Activated gamma-delta T cell treated with anti-CD3 and anti-CD28 coated beads, Interleukin-2, amount 50 U/mL, for 16 hours (primary cell): Measurements from ENCODE around the gene CIB4.
"Not testable (repeated sequence)": the region's sequence is repeated elsewhere in the genome, so short reads cannot be mapped to it uniquely, and the experiment has no call there.

Source experiments
- DNase-seq: peaks from one replicate; pipeline ENCODE4 v3.0.0-alpha.2; 2020; ENCODE audit warnings: low read depth

Gene CIB4

DNA sequence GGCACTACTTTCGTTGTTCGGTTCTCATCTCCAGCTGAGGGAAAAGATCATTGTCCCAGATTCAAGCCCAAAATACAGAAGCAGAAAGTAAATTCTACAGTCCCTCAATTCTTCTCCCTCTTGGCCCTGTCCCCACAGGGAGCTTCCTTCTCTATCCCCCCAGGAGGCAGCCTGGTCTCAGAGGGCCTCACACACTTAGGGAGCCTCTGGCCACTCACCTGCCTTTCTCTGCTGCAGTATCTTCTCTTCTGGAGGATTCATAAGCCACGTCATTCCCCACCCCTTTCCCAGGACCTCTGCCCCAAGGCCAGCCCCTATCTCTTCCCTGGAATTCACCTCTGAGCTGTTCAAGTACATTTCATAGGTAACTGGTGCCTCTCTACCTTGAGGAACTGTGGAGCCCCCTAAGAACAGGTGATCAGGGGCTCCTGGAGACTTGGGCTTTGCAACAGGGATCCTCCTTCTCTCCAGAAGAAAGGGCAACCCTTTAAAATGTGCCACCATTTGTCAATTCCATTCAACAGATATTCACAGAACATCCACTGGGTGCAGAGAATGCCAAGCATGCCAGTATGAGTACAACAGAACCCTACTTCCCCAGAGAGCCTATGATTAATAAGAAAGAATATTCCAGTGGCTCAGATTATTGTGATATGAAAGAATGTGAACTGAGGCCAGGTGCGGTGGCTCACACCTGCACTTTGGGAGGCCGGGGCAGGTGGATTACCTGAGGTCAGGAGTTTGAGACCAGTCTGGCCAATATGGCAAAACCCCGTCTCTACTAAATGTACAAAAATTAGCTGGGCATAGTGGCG lies 72.9 kb downstream of the CIB4 start:
- no peak for DNase-seq

DNA sequence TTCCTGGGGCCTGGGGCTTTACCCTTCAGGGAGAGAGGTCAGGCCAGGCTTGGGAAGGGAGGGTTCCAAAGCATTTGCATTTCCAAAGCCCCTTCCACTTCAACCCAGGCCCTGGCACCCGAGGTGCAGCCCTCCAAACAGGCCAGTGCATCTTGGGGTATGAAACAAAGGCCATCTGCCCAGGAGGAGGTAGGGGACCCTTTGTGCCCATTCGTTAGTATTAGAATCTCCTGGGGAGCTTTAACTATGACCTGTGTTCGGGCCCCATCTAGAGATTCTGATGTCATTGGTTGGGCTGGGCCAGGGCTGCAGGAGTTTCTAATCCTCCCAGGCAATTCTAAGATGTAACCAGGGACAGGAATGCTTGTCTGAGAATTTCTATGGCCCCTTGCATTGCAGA lies 73.6 kb downstream of the CIB4 start:
- DNase-seq: no peak

- DNase-seq: not testable (repeated sequence)
Measured at GRCh38 chr2:26566731-26567130, 74.4 kb downstream of the CIB4 start.

- no peak for DNase-seq
Measured at GRCh38 chr2:26566081-26566375, 75.1 kb downstream of the CIB4 start.

- DNase-seq: no peak
Measured at GRCh38 chr2:26564121-26564644, 77.0 kb downstream of the CIB4 start.

- DNase-seq: no peak
Measured at GRCh38 chr2:26563686-26564085, 77.5 kb downstream of the CIB4 start.

GRCh38 chr2:26562811-26563645 lies 78.1 kb downstream of the CIB4 start:
- no peak for DNase-seq

GRCh38 chr2:26561918-26562810 lies 79.0 kb downstream of the CIB4 start:
- DNase-seq: no peak

DNA sequence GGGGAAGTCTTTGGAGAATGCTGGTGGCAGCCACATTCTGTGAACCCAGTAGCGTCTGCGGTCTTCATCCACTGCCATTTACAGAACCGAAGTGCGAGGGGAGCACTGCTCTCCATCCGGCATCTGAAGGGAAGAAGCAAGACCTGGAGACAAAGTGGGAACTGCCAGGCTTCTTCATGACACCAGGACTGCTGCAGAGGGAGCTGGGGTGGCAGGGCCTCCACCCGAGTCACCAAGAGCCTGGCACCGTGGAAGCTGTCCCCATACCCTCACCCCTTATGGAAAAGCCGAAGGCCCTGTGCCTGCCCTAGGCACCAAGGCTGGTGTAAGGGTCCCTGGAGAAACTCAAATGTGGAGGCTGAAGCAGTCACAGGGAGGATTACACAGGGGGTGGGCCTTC lies 79.8 kb downstream of the CIB4 start:
- DNase-seq: no peak

- no peak for DNase-seq
Measured at GRCh38 chr2:26560892-26561291, 80.3 kb downstream of the CIB4 start.

GRCh38 chr2:26559556-26559955 lies 81.6 kb downstream of the CIB4 start:
- DNase-seq: no peak

DNA sequence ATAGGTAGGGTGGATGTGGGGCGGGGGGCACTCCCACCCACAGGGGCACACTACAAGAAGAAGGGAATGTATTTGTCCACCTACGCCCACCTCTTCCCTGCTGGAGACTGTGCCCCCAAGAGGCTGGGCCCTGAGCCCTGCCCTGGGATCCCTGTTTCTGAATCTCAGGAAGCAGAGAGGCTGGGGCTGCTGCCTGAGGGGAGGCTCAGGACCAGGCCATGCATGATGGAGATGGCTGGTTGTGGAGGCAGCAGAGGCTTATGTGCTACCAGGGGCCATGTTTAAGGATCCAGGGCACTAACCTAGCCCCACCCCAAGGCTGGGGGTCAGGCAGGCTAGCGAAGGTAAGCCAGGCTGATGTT lies 82.1 kb downstream of the CIB4 start:
- no peak for DNase-seq

GRCh38 chr2:26558271-26559043 lies 82.7 kb downstream of the CIB4 start:
- no peak for DNase-seq

GRCh38 chr2:26557244-26557925 lies 83.8 kb downstream of the CIB4 start:
- DNase-seq: no peak

GRCh38 chr2:26556309-26557243 lies 84.6 kb downstream of the CIB4 start:
- no peak for DNase-seq

DNA sequence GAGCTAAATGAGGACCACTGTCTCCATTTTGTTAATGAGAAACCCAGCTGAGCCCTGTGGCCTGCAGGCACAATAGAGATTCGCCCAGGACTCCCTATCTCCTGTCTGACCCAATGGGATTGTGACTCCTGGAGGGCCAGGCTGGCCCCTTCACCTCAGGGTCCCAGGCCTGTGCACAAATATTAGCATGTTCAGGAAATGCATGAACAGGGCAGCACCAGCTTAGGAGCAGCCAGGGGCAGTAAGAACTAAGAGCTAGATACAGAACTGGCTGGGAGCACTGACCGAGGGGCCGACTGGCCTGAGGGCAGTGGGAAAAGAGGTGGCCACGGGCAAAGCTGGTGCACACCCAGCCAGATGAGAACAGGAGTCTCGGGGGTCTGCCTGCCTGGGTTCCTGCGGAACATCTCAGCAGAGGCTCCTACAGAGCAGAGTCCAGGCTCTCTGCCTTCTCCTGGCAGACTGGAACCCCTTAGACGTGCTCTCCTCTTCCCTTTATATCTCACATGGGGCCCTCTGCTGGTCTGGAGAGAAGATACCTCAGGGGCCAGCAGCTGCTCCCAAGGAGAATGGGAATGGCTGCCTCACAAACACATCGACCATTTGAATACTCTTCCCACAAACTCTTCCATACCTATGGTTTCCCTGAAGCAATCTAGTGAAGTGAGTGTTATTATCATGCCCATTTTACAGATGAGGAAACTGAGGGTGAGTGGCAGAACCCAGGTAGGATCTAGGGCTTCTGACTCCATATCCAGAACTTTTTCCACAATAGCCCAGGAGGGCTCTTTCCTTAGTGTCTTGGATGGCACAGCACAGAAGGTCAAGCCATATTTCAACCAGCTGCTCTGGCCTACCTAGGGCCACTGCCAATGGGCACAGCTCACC lies 85.7 kb downstream of the CIB4 start:
- no peak for DNase-seq

- no peak for DNase-seq
Measured at GRCh38 chr2:26552641-26553374, 88.4 kb downstream of the CIB4 start.
